Measurements from ENCODE around the gene YKT6.
"Not testable (repeated sequence)": the region's sequence is repeated elsewhere in the genome, so short reads cannot be mapped to it uniquely, and the experiment has no call there.

Gene YKT6

DNA sequence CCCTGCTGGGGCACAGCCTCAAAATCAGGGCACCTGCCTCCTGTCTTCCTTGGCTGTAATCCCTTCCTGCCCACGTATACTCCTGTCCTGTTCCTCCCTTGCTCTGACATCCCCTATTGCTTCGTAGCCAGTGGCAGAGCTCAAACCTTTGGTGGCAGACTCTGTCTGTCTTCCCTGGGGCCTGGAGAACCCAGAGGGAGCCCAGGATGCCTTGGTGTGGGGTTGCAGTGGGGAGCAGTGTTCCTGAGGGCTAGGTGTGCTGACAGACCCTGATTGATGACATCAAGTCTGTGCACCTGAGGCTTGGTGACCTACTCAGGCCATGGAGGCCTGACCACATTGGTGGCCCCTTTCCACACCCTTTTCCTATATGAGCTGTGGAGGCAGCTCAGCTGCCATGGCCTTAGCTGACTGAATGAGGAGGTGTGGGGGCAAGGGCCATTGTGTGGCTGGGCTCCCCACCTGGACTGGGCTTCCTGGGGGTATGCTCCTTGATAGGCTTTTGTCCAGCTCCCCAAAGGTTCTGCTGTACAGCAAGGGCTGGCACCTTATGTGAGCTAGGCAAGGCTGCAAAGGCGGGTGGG, 6.1 kb upstream of the YKT6 start:
- no peak for DNase-seq

DNA sequence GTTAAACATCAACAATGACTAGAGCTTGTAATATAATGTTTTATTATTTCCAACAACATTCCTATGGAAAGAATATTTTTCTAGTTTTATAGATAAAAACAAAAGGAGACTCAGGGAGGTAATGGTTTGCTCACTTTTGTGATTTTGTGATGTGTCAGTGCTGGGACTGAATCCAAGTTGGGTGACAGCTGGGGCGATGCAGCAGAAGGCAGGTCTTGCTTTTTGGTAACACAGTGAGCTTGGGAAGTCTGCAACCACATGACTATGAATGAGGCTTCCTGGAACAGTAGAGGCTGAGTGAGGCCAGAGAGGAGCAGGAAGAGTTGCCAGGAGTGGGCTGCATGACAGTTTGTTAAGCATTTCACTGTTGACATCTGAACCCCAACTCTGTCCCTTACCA, 4.9 kb upstream of the YKT6 start:
- DNase-seq: peak; percentile 43 to 63

DNA sequence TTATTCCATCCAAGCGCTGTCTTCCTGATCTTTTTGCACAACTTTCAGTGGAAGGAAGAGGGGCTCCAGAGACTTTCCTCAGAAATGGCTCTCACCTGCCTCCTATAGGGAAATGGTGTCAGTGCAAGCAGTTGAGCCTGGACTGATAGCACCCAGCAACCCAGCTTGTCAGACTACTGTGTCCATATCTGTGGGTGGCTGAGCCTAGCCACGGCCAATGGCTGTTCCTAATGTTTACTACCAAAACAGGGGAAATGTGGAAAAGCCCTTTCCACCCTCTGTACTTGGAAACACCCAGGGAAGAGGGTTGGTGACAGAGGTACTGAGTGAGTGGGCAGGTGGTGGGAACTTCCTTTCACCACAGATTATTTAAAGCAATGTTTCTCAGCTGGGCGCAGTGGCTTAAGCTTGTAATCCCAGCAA, 4.3 kb upstream of the YKT6 start:
- peak; percentile 47 to 71 for DNase-seq

DNA sequence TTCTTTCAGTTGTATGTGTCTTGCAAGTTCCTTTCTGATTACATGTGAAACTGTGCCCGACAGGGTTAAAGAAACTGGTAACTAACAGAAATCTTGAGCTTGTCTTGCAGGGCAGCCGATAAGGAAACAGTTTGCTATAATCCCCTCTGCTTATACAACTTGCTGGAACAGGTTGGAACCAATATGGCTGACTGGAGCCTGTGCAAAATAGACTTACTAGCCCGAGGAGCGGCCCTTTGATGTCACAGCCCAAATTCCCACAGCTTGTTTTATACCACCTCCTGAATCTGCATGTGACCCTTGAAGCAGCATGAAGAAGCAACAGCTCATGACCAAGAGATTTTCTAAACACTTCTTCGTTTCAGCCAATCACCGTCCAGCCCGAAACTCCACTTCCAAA, 3.3 kb upstream of the YKT6 start:
- DNase-seq: no peak

DNA sequence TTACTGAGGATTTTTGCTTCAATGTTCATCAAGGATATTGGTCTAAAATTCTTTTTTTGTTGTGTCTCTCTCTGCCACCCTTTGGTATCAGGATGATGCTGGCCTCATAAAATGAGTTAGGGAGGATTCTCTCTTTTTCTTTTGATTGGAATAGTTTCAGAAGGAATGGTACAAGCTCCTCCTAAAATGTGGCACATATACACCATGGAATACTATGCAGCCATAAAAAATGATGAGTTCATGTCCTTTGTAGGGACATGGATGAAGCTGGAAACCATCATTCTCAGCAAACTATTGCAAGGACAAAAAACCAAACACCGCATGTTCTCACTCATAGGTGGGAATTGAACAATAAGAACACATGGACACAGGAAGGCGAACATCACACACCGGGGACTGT, 615 bp upstream of the YKT6 start:
- DNase-seq: not testable (repeated sequence)

DNA sequence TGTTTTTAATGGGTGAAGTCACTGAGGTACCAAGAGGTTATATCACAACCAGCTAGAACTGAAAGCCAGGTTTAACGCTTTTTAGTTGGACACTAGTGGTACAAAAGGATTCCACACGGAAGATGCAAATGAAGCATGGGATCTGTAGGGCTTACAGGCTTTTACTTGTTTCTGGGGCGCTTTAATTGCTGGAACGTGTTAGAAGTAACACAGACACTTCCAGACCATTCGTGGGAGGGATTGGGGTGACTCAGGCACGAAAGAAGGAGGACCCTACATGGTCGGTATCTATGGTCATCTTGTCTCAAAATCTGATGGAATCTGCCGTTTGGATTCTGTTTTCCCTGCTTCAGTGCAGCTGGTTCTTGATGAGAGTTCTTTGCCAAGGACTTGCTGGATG, 1.0 kb downstream of the YKT6 start:
- no peak for DNase-seq

DNA sequence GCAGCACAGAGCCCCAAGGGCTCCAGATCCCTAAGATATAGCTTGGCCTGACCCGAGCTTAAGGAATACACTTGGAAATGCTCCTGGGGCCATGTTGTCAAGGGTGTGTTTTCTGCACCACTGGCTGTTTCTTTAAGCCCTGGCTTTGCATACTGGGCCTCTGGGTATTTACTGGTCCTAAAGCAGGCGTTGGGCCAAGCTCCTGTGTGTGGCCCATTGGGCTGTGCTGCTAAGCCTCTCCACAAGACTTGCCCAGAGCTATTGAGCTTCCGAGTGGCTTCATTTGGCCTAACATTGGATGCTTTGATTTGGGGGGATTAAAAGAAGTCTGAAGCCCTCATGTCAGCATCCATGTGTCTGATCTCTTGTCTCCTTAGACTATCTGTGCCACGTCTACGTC, 5.2 kb downstream of the YKT6 start:
- no peak for DNase-seq

DNA sequence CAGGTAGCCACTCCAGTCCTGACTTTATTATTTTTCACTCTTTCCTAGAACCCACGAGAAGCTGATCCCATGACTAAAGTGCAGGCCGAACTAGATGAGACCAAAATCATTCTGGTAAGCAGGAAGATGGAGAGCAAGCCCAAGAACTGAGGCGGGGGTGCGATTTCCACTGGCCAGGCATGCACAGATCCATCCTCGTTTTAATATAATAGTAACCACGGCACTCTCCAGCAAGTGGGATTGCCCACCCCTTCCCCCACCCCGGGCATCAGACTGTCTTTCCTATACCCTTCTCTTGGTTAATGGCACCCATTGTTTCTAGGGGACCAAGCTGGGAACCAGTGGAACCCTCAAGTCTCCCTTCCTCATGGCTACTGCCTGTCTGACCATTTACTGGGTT, 7.3 kb downstream of the YKT6 start:
- no peak for DNase-seq

DNA sequence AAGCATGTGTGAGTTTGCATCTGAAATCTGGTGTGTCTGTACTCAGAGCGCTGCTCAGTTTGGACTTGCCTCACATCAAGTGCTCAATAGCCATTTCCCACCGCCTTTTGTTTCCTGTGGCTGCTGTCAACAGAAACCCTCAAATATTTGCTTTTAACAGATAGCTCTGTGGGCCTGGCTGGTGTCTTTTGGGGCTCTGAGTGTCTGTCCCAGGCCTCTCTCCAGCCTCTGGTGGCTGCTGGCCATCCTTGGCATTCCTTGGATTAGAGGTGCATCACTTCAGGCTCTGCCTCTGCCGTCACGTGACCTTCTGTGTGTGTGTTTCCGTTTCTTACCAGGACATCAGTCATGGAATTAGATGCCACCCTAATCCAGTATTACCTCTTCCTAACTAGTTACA, 9.3 kb downstream of the YKT6 start:
- no peak for DNase-seq

DNA sequence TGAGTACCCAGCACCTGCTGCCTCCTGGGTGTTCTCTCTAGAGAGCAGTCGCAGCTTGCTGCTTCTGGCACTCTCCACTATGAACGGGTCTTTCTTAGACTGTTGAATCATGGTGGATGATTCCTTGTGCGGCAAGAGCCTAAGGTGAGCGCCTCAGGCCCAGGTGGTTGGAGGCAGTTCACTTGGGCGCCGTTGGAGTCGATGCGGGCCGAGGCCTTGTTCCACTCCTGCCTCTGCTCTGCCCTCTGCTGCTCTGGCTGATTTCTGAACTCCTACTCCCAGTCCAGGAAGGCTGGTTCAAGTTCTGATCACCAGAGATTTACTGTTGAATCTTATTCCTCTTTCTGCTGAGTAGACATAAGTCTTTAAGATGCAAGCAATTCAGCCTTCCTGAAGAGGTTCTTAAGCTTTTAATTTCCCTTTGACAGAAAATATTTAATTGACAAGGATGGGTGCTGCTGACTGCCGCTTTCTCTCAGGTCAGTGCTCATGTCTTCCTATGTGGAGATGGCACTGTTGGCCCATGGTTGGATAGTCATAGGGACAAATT, 10.4 kb downstream of the YKT6 start:
- no peak for DNase-seq

DNA sequence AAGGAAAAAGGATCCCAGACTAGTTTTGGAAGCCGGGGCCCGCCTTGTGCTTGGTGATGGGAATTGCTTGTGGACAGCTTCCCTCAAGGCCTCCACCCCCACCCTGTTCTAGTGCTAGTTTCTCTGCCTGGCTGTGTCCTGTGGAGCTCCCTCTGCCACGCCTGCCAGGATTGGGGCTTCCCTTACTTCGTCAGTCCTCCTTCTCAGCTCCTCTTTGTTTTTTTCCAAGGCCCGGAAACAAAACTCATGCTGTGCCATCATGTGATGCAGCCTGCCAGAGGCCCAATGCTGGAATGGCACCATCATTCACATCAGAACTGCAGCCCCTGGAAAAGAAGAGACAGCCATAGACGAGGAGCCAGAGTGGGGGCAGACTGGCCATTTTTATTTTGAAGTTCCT, 11.2 kb downstream of the YKT6 start:
- DNase-seq: no peak

DNA sequence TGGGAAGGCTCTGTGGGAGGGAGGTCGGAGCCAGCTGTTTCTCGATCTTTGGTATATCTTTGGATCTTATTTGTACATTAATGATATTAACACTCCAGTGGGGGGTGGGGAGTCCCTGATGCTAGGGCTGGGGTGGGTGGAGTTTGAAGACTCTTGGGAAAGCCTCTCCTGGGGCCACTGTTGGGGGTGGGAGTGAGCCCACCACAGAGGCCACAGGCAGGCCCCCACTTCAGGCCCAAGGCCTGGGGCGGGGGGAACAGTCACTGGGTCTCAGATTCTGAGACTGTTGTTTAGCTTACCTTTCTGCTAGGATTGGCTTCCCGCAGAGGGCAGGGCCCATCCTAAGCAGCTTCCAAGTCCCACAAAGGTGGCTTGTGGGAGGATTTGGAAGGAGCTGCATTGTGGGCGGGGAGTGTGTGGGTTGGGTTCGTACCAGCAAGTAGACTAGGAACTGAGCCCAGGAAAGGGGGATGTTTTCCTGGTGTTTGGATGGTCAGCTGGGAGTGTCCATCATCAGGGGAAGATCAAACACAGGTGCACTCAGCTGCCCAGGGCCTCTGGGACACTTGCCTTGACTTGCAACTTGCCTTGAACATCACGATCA, 11.9 kb downstream of the YKT6 start:
- DNase-seq: no peak

DNA sequence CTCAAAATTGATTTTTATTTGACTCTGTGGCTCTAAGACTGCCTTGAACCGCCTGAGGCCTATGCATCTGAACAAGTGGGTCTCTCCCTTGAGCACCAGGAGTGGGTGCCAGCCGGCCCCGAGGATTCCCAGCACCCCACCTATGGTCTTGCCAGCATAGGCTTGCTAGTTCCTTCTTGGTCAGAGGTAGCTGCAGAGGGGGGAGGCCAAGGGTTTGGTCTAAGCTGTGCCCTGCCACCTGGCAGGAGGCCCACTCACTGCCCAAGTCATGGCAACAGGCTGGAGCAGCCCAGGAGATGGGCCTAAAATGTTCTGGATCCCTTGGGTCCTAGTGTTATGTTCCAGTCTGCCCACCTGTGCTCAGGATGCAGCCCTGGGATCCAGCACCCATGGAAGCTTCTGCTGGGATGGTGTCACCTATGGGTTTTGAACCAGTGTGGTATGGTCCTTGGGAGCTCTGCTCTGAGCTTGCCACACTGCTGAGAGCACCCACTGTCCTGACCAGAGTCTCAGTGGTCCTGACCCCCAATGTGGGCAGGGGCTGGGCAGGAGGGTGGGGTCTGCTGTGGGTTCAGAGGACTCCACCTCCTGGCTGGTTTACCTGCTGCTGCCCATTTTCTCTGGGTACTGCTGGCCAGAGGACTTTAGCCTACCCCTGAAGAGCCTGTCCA, 12.6 kb downstream of the YKT6 start:
- no peak for DNase-seq

DNA sequence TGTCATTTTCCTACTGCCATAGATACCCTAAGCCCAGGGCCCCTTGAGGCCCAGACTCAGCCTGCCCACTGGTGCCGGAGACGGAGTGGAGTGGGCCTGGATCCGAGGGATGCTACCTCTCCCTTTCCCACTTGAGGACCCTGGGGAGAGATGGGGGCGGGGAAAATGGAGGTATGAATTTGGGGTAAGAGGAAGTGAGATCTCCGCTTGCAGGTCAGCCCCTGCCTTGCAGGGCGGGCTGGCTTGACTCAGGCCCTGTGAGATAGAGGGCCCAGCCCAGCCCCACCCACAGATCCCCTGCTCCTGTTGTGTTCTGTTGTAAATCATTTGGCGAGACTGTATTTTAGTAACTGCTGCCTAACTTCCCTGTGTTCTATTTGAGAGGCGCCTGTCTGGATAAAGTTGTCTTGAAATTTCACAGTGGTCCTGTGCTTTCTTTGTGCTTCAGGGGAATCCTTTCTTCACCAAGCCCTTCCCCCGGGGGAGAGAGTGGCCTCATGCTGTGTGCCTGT, 13.2 kb downstream of the YKT6 start:
- DNase-seq: no peak

DNA sequence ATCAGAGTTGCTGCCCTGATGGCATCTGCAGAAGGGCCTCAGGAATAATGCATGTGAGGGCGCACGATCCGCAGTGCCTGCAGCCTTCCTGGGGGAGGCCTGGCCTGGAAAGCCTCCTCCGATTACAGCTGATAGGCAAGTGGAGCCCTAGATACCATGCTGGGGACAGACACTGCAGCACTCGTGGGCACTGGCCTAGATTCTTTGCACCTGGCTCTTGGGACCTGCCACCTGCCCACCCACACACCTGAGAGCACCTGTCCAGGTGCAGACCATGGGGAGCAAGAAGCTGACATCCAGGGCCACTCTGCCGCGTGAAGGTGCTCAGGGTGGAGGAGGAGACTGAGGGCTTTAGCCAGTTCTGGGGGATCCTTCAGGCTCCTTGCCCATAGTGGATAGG, 14.8 kb downstream of the YKT6 start:
- no peak for DNase-seq

DNA sequence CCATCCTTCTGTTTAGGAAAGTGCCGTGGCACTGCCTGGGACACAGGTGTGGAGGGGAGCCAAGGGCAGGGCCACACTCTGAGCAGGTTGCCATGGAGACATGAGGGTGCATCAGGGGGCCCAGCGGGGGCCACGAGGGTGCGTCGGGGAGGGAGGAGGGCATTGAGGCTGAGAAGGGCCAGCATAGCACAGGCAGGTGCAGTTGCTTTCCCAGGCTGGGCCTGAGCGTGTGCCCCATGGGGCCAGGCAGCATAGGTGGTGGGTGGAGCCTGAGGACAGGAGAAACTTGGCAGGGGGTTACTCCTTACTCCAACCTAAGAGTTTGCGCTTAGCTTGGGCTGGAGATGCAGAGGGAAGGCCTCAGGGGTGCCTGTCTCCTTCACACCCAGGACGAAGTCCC, 15.2 kb downstream of the YKT6 start:
- no peak for DNase-seq

DNA sequence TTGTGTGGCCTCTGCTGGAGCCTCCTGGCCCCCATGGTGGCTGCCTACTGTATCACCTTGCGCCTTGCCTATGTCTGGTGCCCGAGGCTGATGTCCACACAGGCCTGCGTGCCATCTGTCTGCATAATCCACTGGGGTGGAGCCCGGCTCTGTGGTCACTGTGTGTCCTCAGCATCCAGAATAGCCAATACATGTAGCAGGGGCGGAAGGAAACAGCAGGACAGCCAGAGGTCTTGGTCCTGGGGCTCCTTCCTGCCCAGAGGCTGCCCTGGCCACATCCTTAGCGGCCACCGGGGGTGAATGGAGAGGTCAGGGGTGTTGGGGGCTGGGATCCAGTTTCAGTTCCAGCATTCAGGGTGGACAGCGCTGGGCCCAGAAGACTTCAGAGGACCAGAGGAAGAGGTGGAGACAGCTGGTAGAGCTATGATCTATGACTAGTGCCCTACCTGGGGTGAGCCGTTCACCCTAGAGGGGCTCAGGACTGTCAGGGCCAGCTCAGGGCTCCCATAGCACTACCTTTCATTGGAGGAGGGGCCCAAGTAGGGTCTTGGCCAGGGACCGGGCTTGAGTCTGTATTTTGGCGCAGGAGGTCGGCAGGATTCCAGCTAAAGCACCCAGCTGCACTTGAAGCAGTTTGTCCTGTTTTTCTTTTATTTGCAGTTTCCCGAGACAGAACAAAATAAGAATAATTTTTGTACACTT, 15.9 kb downstream of the YKT6 start:
- DNase-seq: no peak

DNA sequence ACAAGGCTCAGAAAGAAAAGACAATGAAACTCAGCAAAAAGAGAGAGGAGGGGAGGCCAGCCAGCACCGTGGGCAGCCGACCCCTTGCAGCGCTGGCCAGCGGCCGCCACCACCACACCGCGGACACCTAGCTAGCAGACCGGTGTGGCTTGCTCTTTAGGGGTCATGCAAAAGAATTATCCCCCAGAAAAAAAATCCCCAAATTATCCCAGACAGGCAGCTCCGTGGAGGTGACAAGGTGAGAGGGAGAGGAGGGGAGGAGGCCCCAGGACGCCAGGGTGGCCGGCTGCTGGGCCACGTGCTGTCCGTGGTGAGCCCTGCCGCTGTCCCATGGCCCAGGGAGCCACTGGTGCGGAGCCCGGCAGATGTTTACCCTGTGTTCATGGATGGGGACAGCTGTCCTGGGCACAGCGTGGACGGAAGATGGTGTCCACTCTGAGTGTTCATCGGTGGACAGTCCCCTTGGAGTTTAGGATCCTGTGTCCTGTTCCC, 16.5 kb downstream of the YKT6 start:
- DNase-seq: no peak

DNA sequence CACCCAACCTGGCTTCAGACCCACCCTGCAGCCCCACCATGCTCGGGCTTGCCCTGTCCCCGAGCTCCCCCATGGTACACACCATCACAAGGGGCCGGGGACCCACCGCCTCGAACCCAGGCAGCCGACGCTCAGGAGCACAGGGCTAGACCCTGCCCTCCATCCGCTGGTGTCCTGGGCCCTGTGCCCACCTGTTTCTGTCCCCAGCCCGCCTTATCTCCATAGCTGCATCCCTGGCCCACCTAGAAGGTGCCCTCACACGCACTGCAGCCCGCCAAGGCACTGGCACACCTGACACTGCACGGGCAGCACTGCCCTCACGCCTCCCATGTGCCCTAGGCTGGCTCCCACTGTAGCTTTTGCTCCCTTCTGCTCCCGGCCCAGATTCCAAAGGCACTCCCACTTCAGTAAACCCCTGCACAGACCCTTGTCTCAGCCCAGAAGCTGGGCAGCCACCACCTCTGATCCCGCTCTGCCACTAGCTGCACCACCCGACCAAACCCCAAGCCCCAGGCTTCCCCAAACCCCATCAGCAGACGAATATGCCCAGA, 17.1 kb downstream of the YKT6 start:
- DNase-seq: no peak

DNA sequence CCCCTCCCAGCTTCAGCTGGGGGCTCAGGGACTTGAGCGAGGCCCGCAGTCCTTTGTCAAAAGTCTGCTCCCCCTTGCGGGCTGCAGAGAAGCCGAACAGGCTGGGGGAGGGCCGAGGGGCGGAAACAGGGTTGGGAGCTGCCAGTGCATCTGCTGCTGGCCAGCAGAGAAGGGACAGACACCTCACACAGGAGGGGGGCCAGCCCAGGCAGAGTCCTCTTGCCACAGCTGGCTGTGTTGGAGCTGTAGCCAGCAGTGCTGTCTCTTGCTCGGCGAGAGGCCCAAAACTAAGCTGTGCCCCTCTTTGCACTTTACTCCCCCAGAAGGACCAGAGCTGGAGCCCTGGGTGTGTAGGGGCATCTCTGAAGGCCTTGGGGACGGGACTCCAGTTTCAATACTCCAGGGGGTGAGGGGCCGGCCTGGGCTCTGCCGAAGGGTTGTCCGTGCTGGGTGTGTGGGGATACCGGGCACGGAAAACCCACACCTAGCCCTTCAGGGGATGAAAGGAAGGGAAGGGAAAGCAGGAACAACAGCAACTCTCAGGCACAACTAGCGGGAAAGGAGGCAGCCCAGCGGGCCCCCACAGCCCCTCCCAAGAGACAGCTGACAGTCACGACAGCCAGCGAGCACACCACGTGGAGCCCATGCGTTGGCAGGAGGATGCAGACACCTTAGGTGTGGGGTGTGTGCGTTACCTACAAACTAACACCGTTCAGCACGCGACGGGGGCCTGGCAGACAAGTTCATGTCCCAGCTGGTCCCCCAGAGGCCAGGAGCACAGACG, 17.8 kb downstream of the YKT6 start:
- peak; percentile 18 to 65 for DNase-seq

DNA sequence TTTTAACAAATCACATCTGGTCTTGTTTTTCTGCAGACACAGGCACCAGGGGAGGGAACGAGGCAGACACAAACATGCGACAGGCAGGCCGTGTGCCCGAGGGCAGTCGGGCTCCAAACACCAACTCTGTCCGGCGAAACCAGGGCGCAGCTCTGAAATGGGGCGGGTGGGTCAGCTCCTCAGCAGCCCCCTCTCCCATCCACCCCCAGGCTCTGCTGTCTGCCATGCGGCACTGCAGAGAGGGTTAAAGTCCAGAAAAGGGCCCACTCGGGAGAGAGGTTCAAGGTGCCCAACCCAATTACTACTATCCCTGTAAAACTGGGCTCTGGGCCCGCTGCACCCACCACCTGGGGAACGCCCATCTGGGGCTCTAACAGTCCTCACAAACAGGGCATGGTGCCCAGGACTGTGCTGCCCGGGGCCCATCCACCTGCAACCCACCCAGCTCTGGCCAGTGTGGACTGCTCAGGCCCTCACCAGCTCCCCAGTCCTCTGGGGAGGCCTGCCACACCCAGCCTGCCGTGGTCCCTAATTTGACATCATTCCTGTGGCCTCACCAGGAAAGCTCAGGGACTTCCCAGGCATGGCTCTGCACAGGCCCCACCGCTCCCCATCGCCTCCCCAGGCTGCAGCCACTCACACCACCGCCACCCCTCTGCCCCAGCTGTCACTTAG, 18.7 kb downstream of the YKT6 start:
- DNase-seq: no peak

DNA sequence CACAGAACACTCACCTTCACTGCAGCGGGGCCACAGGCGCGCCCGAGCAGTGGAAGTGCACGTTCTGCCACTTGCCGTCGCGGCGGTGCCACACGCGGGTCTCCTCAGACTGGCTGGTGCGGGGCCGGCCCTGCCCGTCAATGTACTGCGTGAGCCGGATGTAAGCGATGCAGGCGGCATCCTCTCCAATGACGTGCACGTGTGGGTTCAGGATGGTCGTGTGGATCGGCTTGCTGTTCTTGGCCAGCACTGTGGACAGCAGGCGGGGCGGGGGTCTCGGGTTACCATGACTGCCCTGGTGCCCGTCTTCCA, 19.2 kb downstream of the YKT6 start:
- DNase-seq: no peak

All from NCI-H524 (cell line).